IMR-90 (cell line): Measurements from ENCODE around the gene ACKR2. TPM values are rescaled to one million over a fixed set of nuclear protein-coding genes. Genes with fewer than 3 reads are reported as not detected.

Source experiments
- ATAC-seq: fragments of 200-7000 bp; cut with Tn5 transposase; 2 replicates; pipeline ENCODE4 v1.9.1; 2020; ENCODE audit warnings: low read depth, mild to moderate bottlenecking, moderate library complexity
- BruUV-seq: library from RNA; stranded (reverse); fragments of 400-500 nt; replicated peaks from 2 replicates; lab custom pipeline; 2021; lab: Mats Ljungman, UMichigan
- CTCF ChIA-PET: fragments of 300-600 bp; formaldehyde crosslinking; extraction: SDS; loops from one replicate; lab custom pipeline; 2021; ENCODE audit warnings: antibody characterized with exemption; lab: Yijun Ruan, JAX
- POLR2A ChIA-PET: fragments of 300-600 bp; sonication (Branson Sonifier 250); formaldehyde crosslinking; loops from one replicate; lab custom pipeline; 2022; ENCODE audit warnings: antibody characterized with exemption; ENCODE audit not compliant: unreplicated experiment; lab: Charles Lee
- DNase-seq: peaks from one replicate; pipeline ENCODE4 v3.0.0; 2013
- H2AFZ ChIP-seq: replicated peaks from 2 replicates; pipeline ENCODE3; 2013; ENCODE audit warnings: low read length, mild to moderate bottlenecking; ENCODE audit not compliant: poor library complexity
- H2AK5ac ChIP-seq: 2 replicates; pipeline ENCODE4 v1.6.1; 2013; ENCODE audit warnings: low read depth, low read length, inconsistent platforms
- H2AK9ac ChIP-seq: replicated peaks from 2 replicates; pipeline ENCODE3; 2013; ENCODE audit warnings: mild to moderate bottlenecking, low read depth, low read length, moderate library complexity; ENCODE audit not compliant: poor library complexity
- H2BK120ac ChIP-seq: 2 replicates; pipeline ENCODE4 v1.6.1; 2013; ENCODE audit warnings: low read depth, low read length, inconsistent platforms
- H2BK15ac ChIP-seq: 3 replicates; pipeline ENCODE4 v1.6.1; 2013; ENCODE audit warnings: low read depth, low read length, inconsistent platforms
- H2BK20ac ChIP-seq: 2 replicates; pipeline ENCODE4 v1.6.1; 2013; ENCODE audit warnings: low read depth, mild to moderate bottlenecking, inconsistent platforms, low read length, moderate library complexity
- H2BK5ac ChIP-seq: 2 replicates; pipeline ENCODE4 v1.6.1; 2013; ENCODE audit warnings: mild to moderate bottlenecking, low read depth, low read length, inconsistent platforms; ENCODE audit not compliant: poor library complexity, severe bottlenecking
- H3K14ac ChIP-seq: replicated peaks from 2 replicates; pipeline ENCODE4 v1.6.1; 2013; ENCODE audit warnings: low read depth, low read length, inconsistent platforms
- H3K18ac ChIP-seq: 2 replicates; pipeline ENCODE4 v1.6.1; 2013; ENCODE audit warnings: low read depth, low read length, control low read depth
- H3K23ac ChIP-seq: 2 replicates; pipeline ENCODE4 v1.6.1; 2013; ENCODE audit warnings: low read depth, low read length, inconsistent platforms
- H3K27ac ChIP-seq: 2 replicates; pipeline ENCODE4 v1.5.1; 2013; ENCODE audit warnings: mild to moderate bottlenecking, control low read depth, low read length; ENCODE audit not compliant: insufficient read depth
- H3K27me3 ChIP-seq: 2 replicates; pipeline ENCODE4 v1.6.1; 2013; ENCODE audit warnings: low read length; ENCODE audit not compliant: control insufficient read depth, insufficient read depth
- H3K36me3 ChIP-seq: 2 replicates; pipeline ENCODE4 v1.6.1; 2013; ENCODE audit warnings: low read length, mixed read lengths; ENCODE audit not compliant: control insufficient read depth, insufficient read depth
- H3K4ac ChIP-seq: 2 replicates; pipeline ENCODE4 v1.6.1; 2013; ENCODE audit warnings: low read depth, low read length, inconsistent platforms
- H3K4me1 ChIP-seq: 2 replicates; pipeline ENCODE4 v1.6.1; 2013; ENCODE audit warnings: low read length, mixed read lengths; ENCODE audit not compliant: control insufficient read depth, insufficient read depth
- H3K4me2 ChIP-seq: 2 replicates; pipeline ENCODE4 v1.6.1; 2013; ENCODE audit warnings: low read depth, mild to moderate bottlenecking, control low read depth, low read length, moderate library complexity
- H3K4me3 ChIP-seq: 2 replicates; pipeline ENCODE4 v1.5.1; 2013; ENCODE audit warnings: low read depth, mild to moderate bottlenecking, control low read depth, low read length, moderate library complexity; ENCODE audit not compliant: insufficient read depth
- H3K56ac ChIP-seq: 2 replicates; pipeline ENCODE4 v1.6.1; 2013; ENCODE audit warnings: low read length, inconsistent platforms; ENCODE audit not compliant: insufficient read depth; ENCODE audit errors: extremely low read depth
- H3K79me1 ChIP-seq, 2 experiments: 2 replicates each; pipeline ENCODE4 v1.6.1; 2013; ENCODE audit warnings: low read length in 2 of 2, inconsistent platforms in 1 of 2, low read depth in 1 of 2
- H3K9ac ChIP-seq: 2 replicates; pipeline ENCODE4 v1.6.1; 2013; ENCODE audit warnings: low read depth, low read length, control low read depth
- H3K9me1 ChIP-seq: 2 replicates; pipeline ENCODE4 v1.6.1; 2013; ENCODE audit warnings: low read length, inconsistent platforms; ENCODE audit not compliant: insufficient read depth
- H3K9me3 ChIP-seq: 2 replicates; pipeline ENCODE4 v1.6.1; 2013; ENCODE audit warnings: low read length; ENCODE audit not compliant: control insufficient read depth, insufficient read depth
- H4K20me1 ChIP-seq: 2 replicates; pipeline ENCODE4 v1.6.1; 2013; ENCODE audit warnings: low read length, inconsistent platforms; ENCODE audit not compliant: insufficient read depth
- H4K5ac ChIP-seq: 2 replicates; pipeline ENCODE4 v1.6.1; 2013; ENCODE audit warnings: mild to moderate bottlenecking, low read depth, low read length, control low read depth
- H4K8ac ChIP-seq, 2 experiments: 2 replicates each; pipeline ENCODE4 v1.6.1; 2013; ENCODE audit warnings: low read depth in 2 of 2, low read length in 2 of 2, control low read depth in 1 of 2, inconsistent platforms in 1 of 2
- H4K91ac ChIP-seq: 2 replicates; pipeline ENCODE4 v1.6.1; 2013; ENCODE audit warnings: low read depth, low read length, inconsistent platforms; ENCODE audit not compliant: insufficient read depth
- CEBPB ChIP-seq: IDR thresholded peaks from 2 replicates; pipeline ENCODE4 v1.6.1; 2012; ENCODE audit warnings: low read depth, low read length, improper control_type of control experiment
- CTCF ChIP-seq: conservative IDR thresholded peaks from 2 replicates; pipeline ENCODE4 v1.5.1; 2012; ENCODE audit warnings: mild to moderate bottlenecking, low read depth, low read length, improper control_type of control experiment
- ELK1 ChIP-seq: fragments of 150-350 bp; IDR thresholded peaks from 2 replicates; pipeline ENCODE4 v1.6.1; 2016; ENCODE audit warnings: low read depth, mild to moderate bottlenecking, low read length, moderate library complexity, borderline replicate concordance
- POLR2A ChIP-seq: IDR thresholded peaks from 2 replicates; pipeline ENCODE4 v1.6.1; 2012; ENCODE audit warnings: mild to moderate bottlenecking, low read depth, low read length
- RAD21 ChIP-seq: IDR thresholded peaks from 2 replicates; pipeline ENCODE4 v1.6.1; 2012; ENCODE audit warnings: low read length, improper control_type of control experiment
- RFX5 ChIP-seq: IDR thresholded peaks from 2 replicates; pipeline ENCODE4 v1.8.0; 2012; ENCODE audit warnings: low read depth, mild to moderate bottlenecking, low read length, moderate library complexity
- SMC3 ChIP-seq: fragments of 150-350 bp; IDR thresholded peaks from 2 replicates; pipeline ENCODE4 v1.6.1; 2016; ENCODE audit warnings: low read depth, mild to moderate bottlenecking, antibody characterized with exemption, low read length, moderate library complexity
- USF2 ChIP-seq: fragments of 150-350 bp; IDR thresholded peaks from 2 replicates; pipeline ENCODE4 v1.6.1; 2017; ENCODE audit warnings: mild to moderate bottlenecking, antibody characterized with exemption, low read length, low read depth
- WGBS, 2 experiments: methylation state at CpG; one replicate each; pipeline versions ENCODE4 v1.1.5 to v1.1.7; 2013; ENCODE audit warnings: missing lambda C conversion rate in 2 of 2; ENCODE audit not compliant: insufficient read length in 1 of 2; ENCODE audit errors: extremely low coverage in 2 of 2; 5-methylcytosine and 5-hydroxymethylcytosine counted together
- dilution Hi-C: fragments of 300-500 bp; cut with HindIII; formaldehyde crosslinking; loops from one replicate; pipeline ENCODE4 v1.14.3; 2018; ENCODE audit warnings: low sequenced_read_pairs; ENCODE audit not compliant: unreplicated experiment
- in situ Hi-C: fragments of 300-500 bp; cut with MboI; formaldehyde crosslinking; loops from 3 replicates; pipeline ENCODE4 v1.14.3; 2019; ENCODE audit warnings: low sequenced_read_pairs, inconsistent platforms, mixed read lengths
- intact Hi-C: fragments of 100-400 bp; cut with micrococcal nuclease; formaldehyde crosslinking; loops from 2 replicates; pipeline ENCODE4 v1.10.0; 2022
- polyA plus RNA-seq, 3 experiments: library from polyadenylated mRNA; depleted of rRNA; stranded (reverse); fragments of >200 nt; gene quantifications; 2 replicates each; pipeline ENCODE4 v1.2.3, GENCODE V29; 2012; ENCODE audit warnings: low replicate concordance in 1 of 3
- total RNA-seq: library from RNA; depleted of rRNA; stranded (reverse); fragments of >200 nt; gene quantifications from 2 replicates; pipeline ENCODE4 v1.2.3, GENCODE V29; 2012

The ACKR2 gene
- total and polyA plus RNA-seq, 2 of the 4 experiments (the other 2 are of a cell fraction) = 0.10 TPM; not detected in 1

GRCh38 chr3:42865256-42865655 lies 56.0 kb downstream of the ACKR2 start:
- no peak overlapping the region for H2BK20ac ChIP-seq
- CTCF ChIA-PET = no interaction called here
- in situ Hi-C loops = no loop called here

More at GRCh38 chr3:42865256-42865655, 56.0 kb downstream of the ACKR2 start:
- Histone ChIP-seq H3K4me1 (no peaks in the 10 kb centered on the region), H3K36me3 (no peaks in the 10 kb centered on the region), H3K9me3 (no peaks in the 10 kb centered on the region), H2AFZ (no peak overlapping the region), H2BK120ac (no peak overlapping the region), H3K9ac (no peak overlapping the region), H4K91ac (no peak overlapping the region), H3K4me3 (no peak overlapping the region), H3K27me3 (peaks cover 8% of the 10 kb centered on the region; the same call in 1 of the 2 replicates), H2AK5ac (no peak overlapping the region), H3K9me1 (no peaks in the 10 kb centered on the region), H3K23ac (no peak overlapping the region), H2AK9ac (no peak overlapping the region), H3K27ac (no peak overlapping the region), H3K18ac (no peak overlapping the region), H4K20me1 (no peaks in the 10 kb centered on the region), H2BK5ac (no peak overlapping the region), H3K79me1 (no peaks in the 10 kb centered on the region), H3K14ac (no peak overlapping the region), H3K4me2 (no peak overlapping the region), H4K5ac (no peak overlapping the region), H3K4ac (no peak overlapping the region), H2BK15ac (no peak overlapping the region), H4K8ac (no peak overlapping the region), H3K56ac (no peak overlapping the region)
- 90% methylated on average over 2 of the region's 8 CpGs; no CpG with 5 or more reads in 1 of the 2 experiments for WGBS, 2 experiments
- no TSS peak for BruUV-seq
- dilution Hi-C loops = no loop called here
- ATAC-seq (no peak), DNase-seq (no peak)
- no peak for TF ChIP-seq SMC3
- no peak for TF ChIP-seq ELK1
- TF ChIP-seq CTCF = no peak
- no peak for TF ChIP-seq POLR2A
- no peak for TF ChIP-seq RAD21
- TF ChIP-seq CEBPB = no peak
- no peak for TF ChIP-seq RFX5
- no peak for TF ChIP-seq USF2
- POLR2A ChIA-PET = no interaction called here
- intact Hi-C loops = no loop called here
